Keratinocyte (primary cell): ENCODE measurements around the gene CLMN.

Source experiments
- CTCF ChIP-seq, 3 experiments: IDR thresholded peaks in 1 of 3; conservative IDR thresholded peaks in 1 of 3; optimal IDR thresholded peaks in 1 of 3; 2 replicates in 2 of 3; 3 replicates in 1 of 3; pipeline versions ENCODE3 to v1.5.1; 2011; ENCODE audit warnings: low read length in 3 of 3, mild to moderate bottlenecking in 3 of 3, moderate library complexity in 2 of 3, control low read depth in 1 of 3, inconsistent platforms in 1 of 3; ENCODE audit not compliant: insufficient read depth in 2 of 3; ENCODE audit errors: extremely low read depth in 1 of 3
- EZH2 ChIP-seq: IDR thresholded peaks from one replicate; pipeline ENCODE4 v1.6.1; 2012; ENCODE audit warnings: inconsistent platforms, mild to moderate bottlenecking, low read length, moderate library complexity

GRCh38 chr14:95305145-95305544 is 14.6 kb downstream of the CLMN start:
- TF ChIP-seq CTCF (optimal IDR thresholded peaks at IDR 0.05 in 1 of 3, IDR thresholded peaks at IDR 0.05 in 1 of 3, conservative IDR thresholded peaks at IDR 0.05 in 1 of 3; ENCODE audit: extremely low read depth in 1 of 3, insufficient read depth in 2 of 3, low read length in 3 of 3) (no peak), EZH2 (no peak)
